Right ventricle myocardium superior (tissue), 1 donor: Measurements from ENCODE around the gene LRRC38. TPM values are rescaled to one million over a fixed set of nuclear protein-coding genes. Genes with fewer than 3 reads are reported as not detected.
"Not testable (repeated sequence)": the region's sequence is repeated elsewhere in the genome, so short reads cannot be mapped to it uniquely, and the experiment has no call there.

Experiments
- ATAC-seq: fragments of 200-7000 bp; cut with Tn5 transposase; one replicate; pipeline ENCODE4 v1.9.1; 2020; ENCODE audit warnings: mild to moderate bottlenecking; ENCODE audit not compliant: poor library complexity
- DNase-seq: peaks from one replicate; pipeline ENCODE4 v3.0.0-alpha.2; 2020
- intact Hi-C: fragments of 100-400 bp; cut with DNase I; formaldehyde crosslinking; loops from one replicate; pipeline ENCODE4 v1.11.2; 2022
- total RNA-seq: library from RNA; stranded (reverse); fragmentation: NEBNext Ultra II Directional; extraction: Animal tissue kit (Norgen Biotek cat#: 25700); gene quantifications from one replicate; pipeline ENCODE4 v1.2.1, GENCODE V29; 2021
- donor health status: DM: no; HTN: yes; CAD: no; lungs with severe emphysema.

Gene LRRC38
- total RNA-seq, 1 donor from 2014 or later, result not detected

- intact Hi-C loops, result no loop called here
- no peak for DNase-seq
- no peak for ATAC-seq
These were observed 29.9 kb downstream of the LRRC38 start for GRCh38 chr1:13483946-13484345.

GRCh38 chr1:13482600-13482999 lies 31.2 kb downstream of the LRRC38 start:
- intact Hi-C loops, result no loop called here
- no peak for ATAC-seq

GRCh38 chr1:13479171-13479856 lies 34.5 kb downstream of the LRRC38 start:
- DNase-seq (no peak), ATAC-seq (no peak)
- intact Hi-C loops, result no loop called here

More at GRCh38 chr1:13482600-13482999, 31.2 kb downstream of the LRRC38 start:
- no peak for DNase-seq

GRCh38 chr1:13478692-13479091 lies 35.1 kb downstream of the LRRC38 start:
- intact Hi-C loops, result no loop called here
- DNase-seq, result no peak
- no peak for ATAC-seq

GRCh38 chr1:13469343-13469742 lies 44.5 kb downstream of the LRRC38 start:
- intact Hi-C loops, result no loop called here
- ATAC-seq (peak; percentile 80), DNase-seq (peak; percentile 48)

- no peak for ATAC-seq
- DNase-seq, result no peak
- intact Hi-C loops, result no loop called here
These were observed 48.3 kb downstream of the LRRC38 start for GRCh38 chr1:13465515-13465914.

- intact Hi-C loops, result no loop called here
- no peak for DNase-seq
- ATAC-seq, result peak; percentile 36
These were observed 51.1 kb downstream of the LRRC38 start for GRCh38 chr1:13462682-13463081.

- DNase-seq (no peak), ATAC-seq (no peak)
- intact Hi-C loops, result no loop called here
These were observed 51.8 kb downstream of the LRRC38 start for GRCh38 chr1:13461977-13462376.

GRCh38 chr1:13456904-13457532 lies 56.8 kb downstream of the LRRC38 start:
- intact Hi-C loops, result no loop called here
- ATAC-seq (peak; percentile 75), DNase-seq (no peak)

GRCh38 chr1:13451399-13451965 lies 62.3 kb downstream of the LRRC38 start:
- ATAC-seq, result peak; percentile 55
- intact Hi-C loops, result no loop called here
- no peak for DNase-seq

- ATAC-seq (no peak), DNase-seq (no peak)
- intact Hi-C loops, result no loop called here
These were observed 63.6 kb downstream of the LRRC38 start for GRCh38 chr1:13450204-13450603.

- ATAC-seq, result no peak
- intact Hi-C loops, result no loop called here
- DNase-seq, result no peak
These were observed 70.3 kb downstream of the LRRC38 start for GRCh38 chr1:13443335-13443979.

GRCh38 chr1:13439104-13439783 lies 74.6 kb downstream of the LRRC38 start:
- intact Hi-C loops, DNase-seq, ATAC-seq: not testable (repeated sequence)

GRCh38 chr1:13435458-13435857 lies 78.3 kb downstream of the LRRC38 start:
- ATAC-seq (peak; percentile 49), DNase-seq (no peak)
- intact Hi-C loops, result no loop called here

- DNase-seq, intact Hi-C loops, ATAC-seq: not testable (repeated sequence)
These were observed 80.0 kb downstream of the LRRC38 start for GRCh38 chr1:13433694-13434358.

- no peak for DNase-seq
- ATAC-seq, result no peak
- intact Hi-C loops, result no loop called here
These were observed 81.6 kb downstream of the LRRC38 start for GRCh38 chr1:13432251-13432650.

- intact Hi-C loops, result no loop called here
- ATAC-seq (no peak), DNase-seq (no peak)
These were observed 83.3 kb downstream of the LRRC38 start for GRCh38 chr1:13430495-13430894.
